Smooth muscle cell (in vitro differentiated cells): Measurements from ENCODE around the gene KCNK2. TPM values are rescaled to one million over a fixed set of nuclear protein-coding genes. Genes with fewer than 3 reads are reported as not detected.

ENCODE experiments used
- DNase-seq: peaks from one replicate; lab custom pipeline; 2025; ENCODE audit not compliant: unreplicated experiment; lab: John Stamatoyannopoulos, UW
- H2AFZ ChIP-seq: fragments of 200-600 bp; sonication (generic); 2 replicates; pipeline ENCODE4 v1.6.0; 2016; ENCODE audit warnings: antibody characterized with exemption, low read depth, mild to moderate bottlenecking
- H3F3A ChIP-seq: fragments of 200-600 bp; sonication (generic); 2 replicates; pipeline ENCODE4 v1.6.0; 2017; ENCODE audit warnings: antibody characterized with exemption, low read depth
- H3K27ac ChIP-seq: fragments of 200-600 bp; sonication (generic); 2 replicates; pipeline ENCODE4 v1.5.1; 2016; ENCODE audit warnings: low read depth, mild to moderate bottlenecking
- H3K27me3 ChIP-seq: fragments of 200-600 bp; sonication (generic); 2 replicates; pipeline ENCODE4 v1.6.1; 2016; ENCODE audit warnings: low read depth, mild to moderate bottlenecking
- H3K36me3 ChIP-seq: fragments of 200-600 bp; sonication (generic); 2 replicates; pipeline ENCODE4 v1.5.1; 2016; ENCODE audit warnings: low read depth
- H3K4me1 ChIP-seq: fragments of 200-600 bp; sonication (generic); 2 replicates; pipeline ENCODE4 v1.5.1; 2016; ENCODE audit warnings: low read depth
- H3K4me2 ChIP-seq: fragments of 200-600 bp; sonication (generic); 2 replicates; pipeline ENCODE4 v1.6.0; 2016; ENCODE audit warnings: mild to moderate bottlenecking
- H3K4me3 ChIP-seq: fragments of 200-600 bp; sonication (generic); 2 replicates; pipeline ENCODE4 v1.5.1; 2016; ENCODE audit warnings: mild to moderate bottlenecking
- H3K79me2 ChIP-seq: fragments of 200-600 bp; sonication (generic); 2 replicates; pipeline ENCODE4 v1.6.0; 2016; ENCODE audit warnings: low read depth, mild to moderate bottlenecking
- H3K9ac ChIP-seq: fragments of 200-600 bp; sonication (generic); 2 replicates; pipeline ENCODE4 v1.6.0; 2016; ENCODE audit warnings: low read depth
- H3K9me3 ChIP-seq: fragments of 200-600 bp; sonication (generic); replicated peaks from 2 replicates; pipeline ENCODE4 v1.5.1; 2016; ENCODE audit warnings: low read depth
- H4K20me1 ChIP-seq: fragments of 200-600 bp; sonication (generic); 2 replicates; pipeline ENCODE4 v1.6.0; 2016; ENCODE audit warnings: low read depth
- WGBS: methylation state at CpG from one replicate; pipeline ENCODE4 v1.1.7; 2016; ENCODE audit warnings: low lambda C conversion rate; 5-methylcytosine and 5-hydroxymethylcytosine counted together
- polyA plus RNA-seq: library from polyadenylated mRNA; unstranded; fragments of >200 nt; fragmentation: Nextera tagmentation; extraction: Ambion mirVana; gene quantifications from 2 replicates; pipeline ENCODE4 v1.2.1, GENCODE V29; 2016
- total RNA-seq: library from RNA; depleted of rRNA; stranded (reverse); fragments of >200 nt; gene quantifications from 2 replicates; pipeline ENCODE4 v1.2.3, GENCODE V29; 2014
- TF ChIP-seq, protein P1 (sequence below): fragments of 200-600 bp; sonication (generic); IDR thresholded peaks from 2 replicates; pipeline ENCODE4 v1.5.1; 2017; ENCODE audit warnings: borderline replicate concordance, mild to moderate bottlenecking, antibody characterized with exemption; ENCODE audit not compliant: insufficient read depth, poor library complexity, severe bottlenecking

Gene KCNK2
- total and polyA plus RNA-seq, 2 experiments from 2014 or later = not detected

DNA sequence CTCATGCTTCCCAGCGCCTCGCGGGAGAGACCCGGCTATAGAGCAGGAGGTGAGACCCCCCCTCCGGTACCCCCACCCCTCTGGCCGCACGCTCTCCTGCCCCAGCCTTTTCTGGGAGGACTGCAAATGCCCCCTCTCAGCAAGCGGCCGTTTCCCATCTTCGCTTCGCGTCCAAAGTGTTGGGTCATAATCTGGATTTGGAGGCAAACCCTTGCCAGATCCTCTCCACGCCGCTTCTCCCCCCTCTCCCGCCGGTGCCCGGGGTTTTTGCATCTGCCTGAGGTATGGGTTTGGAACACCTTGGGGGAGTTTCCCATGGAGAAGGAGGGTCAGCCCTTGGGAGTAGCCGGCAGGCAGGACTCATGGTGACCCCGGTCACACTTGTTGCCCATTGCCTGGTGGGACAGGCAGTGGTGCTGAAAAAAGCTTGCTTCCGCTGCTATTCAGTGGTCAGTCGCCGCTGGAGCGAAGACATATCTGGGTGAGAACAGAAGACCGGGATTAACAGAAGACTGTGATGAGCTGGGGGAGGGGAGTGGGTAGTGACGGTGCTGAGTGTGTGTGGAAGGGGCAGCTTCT, 935 bp downstream of the KCNK2 start:
- H3K36me3 ChIP-seq = no peaks in the 10 kb centered on the region
- H3F3A ChIP-seq = no peaks in the 10 kb centered on the region
- H3K4me1 ChIP-seq = no peaks in the 10 kb centered on the region
- no peaks in the 10 kb centered on the region for H4K20me1 ChIP-seq
- no peak overlapping the region for H3K9ac ChIP-seq
- no peaks in the 10 kb centered on the region for H3K79me2 ChIP-seq
- TF ChIP-seq, protein P1, sequence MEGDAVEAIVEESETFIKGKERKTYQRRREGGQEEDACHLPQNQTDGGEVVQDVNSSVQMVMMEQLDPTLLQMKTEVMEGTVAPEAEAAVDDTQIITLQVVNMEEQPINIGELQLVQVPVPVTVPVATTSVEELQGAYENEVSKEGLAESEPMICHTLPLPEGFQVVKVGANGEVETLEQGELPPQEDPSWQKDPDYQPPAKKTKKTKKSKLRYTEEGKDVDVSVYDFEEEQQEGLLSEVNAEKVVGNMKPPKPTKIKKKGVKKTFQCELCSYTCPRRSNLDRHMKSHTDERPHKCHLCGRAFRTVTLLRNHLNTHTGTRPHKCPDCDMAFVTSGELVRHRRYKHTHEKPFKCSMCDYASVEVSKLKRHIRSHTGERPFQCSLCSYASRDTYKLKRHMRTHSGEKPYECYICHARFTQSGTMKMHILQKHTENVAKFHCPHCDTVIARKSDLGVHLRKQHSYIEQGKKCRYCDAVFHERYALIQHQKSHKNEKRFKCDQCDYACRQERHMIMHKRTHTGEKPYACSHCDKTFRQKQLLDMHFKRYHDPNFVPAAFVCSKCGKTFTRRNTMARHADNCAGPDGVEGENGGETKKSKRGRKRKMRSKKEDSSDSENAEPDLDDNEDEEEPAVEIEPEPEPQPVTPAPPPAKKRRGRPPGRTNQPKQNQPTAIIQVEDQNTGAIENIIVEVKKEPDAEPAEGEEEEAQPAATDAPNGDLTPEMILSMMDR = no peak
- peak overlapping the region; percentile 54 for H3K4me3 ChIP-seq
- peak overlapping the region; percentile 91 for H3K4me2 ChIP-seq
- H3K27ac ChIP-seq = no peak overlapping the region
- H2AFZ ChIP-seq = peak overlapping the region; percentile 37
- H3K9me3 ChIP-seq = no peaks in the 10 kb centered on the region
- WGBS = 4% methylated on average over 25 of the region's 25 CpGs
- peaks cover 98% of the 10 kb centered on the region for H3K27me3 ChIP-seq
- no peak for DNase-seq

DNA sequence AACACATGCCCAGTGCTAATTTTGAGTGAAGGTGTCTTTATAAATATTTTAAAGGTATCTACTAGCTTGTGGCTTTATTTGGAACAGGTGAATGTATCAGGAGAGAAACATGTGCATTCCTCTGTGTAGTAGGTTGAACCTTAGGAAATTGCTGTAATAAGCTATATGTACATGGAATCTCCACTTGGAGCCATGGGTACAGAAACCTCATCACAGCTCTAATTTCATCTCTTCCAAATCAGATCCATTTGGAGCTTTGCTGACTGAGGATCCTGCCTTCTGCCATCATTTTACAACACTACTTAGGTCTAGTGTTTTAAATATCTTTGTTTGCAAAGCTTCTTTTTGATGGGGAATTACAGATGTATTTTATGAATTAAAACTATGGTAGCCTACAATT, 2.1 kb downstream of the KCNK2 start:
- no peaks in the 10 kb centered on the region for H4K20me1 ChIP-seq
- H3K9ac ChIP-seq = no peak overlapping the region
- no peak overlapping the region for H2AFZ ChIP-seq
- H3K4me1 ChIP-seq = no peaks in the 10 kb centered on the region
- H3K36me3 ChIP-seq = no peaks in the 10 kb centered on the region
- TF ChIP-seq, protein P1 = no peak
- DNase-seq = no peak
- H3K79me2 ChIP-seq = no peaks in the 10 kb centered on the region
- no peaks in the 10 kb centered on the region for H3K9me3 ChIP-seq
- no peaks in the 10 kb centered on the region for H3F3A ChIP-seq
- no peak overlapping the region for H3K4me3 ChIP-seq
- H3K27ac ChIP-seq = no peak overlapping the region
- H3K4me2 ChIP-seq = no peak overlapping the region
- peaks cover 98% of the 10 kb centered on the region for H3K27me3 ChIP-seq

DNA sequence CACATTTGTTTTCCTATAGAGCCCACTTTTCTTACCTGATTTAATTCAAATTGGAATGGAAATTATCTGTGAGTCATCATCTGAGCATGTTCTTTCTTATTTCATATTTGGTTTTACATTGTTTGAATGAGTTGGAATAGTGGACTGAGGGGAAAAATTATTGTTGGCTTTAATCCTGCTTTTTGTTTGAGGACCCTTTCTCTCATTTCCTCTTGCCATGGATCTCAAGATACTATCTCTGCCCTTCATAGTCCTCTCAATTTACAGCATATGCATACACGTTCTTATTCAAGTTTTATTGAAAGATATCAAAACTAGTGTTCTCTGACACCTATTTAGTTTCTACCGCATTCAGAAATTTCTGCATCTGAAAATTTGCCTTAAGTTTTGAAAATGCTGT, 5.1 kb downstream of the KCNK2 start:
- no peak overlapping the region for H3K9ac ChIP-seq
- H3K4me3 ChIP-seq = no peak overlapping the region
- H3K4me2 ChIP-seq = no peak overlapping the region
- DNase-seq = no peak
- no peak overlapping the region for H3K27ac ChIP-seq
- no peaks in the 10 kb centered on the region for H3K4me1 ChIP-seq
- no peaks in the 10 kb centered on the region for H3F3A ChIP-seq
- no peaks in the 10 kb centered on the region for H3K79me2 ChIP-seq
- no peaks in the 10 kb centered on the region for H3K36me3 ChIP-seq
- no peaks in the 10 kb centered on the region for H3K9me3 ChIP-seq
- TF ChIP-seq, protein P1 = no peak
- WGBS = 78% methylated on average over 2 of the region's 2 CpGs
- no peak overlapping the region for H2AFZ ChIP-seq
- H3K27me3 ChIP-seq = peaks cover 84% of the 10 kb centered on the region
- no peaks in the 10 kb centered on the region for H4K20me1 ChIP-seq

DNA sequence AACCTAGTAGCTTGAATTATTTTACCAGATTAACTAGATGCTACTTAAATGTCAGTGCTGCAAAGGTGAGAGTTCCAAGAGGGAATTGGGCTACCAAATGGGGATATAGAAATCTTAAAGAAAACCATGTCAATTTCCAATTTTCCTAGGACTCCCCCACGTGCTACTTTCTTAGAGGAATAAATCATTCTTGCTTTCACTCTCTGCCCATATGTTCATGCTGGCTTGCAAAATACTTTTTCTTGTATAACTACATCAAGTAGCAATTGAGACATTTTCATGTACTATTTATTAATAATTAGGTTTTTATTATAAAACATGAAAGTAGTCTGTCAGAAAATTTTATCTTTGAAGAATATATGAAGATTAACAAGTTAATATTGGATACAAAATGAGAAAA, 11.8 kb downstream of the KCNK2 start:
- no peaks in the 10 kb centered on the region for H3K36me3 ChIP-seq
- H3F3A ChIP-seq = no peaks in the 10 kb centered on the region
- TF ChIP-seq, protein P1 = no peak
- no peak overlapping the region for H3K9ac ChIP-seq
- H3K27ac ChIP-seq = no peak overlapping the region
- DNase-seq = no peak
- H3K4me1 ChIP-seq = no peaks in the 10 kb centered on the region
- WGBS = 65% methylated on average over 1 of the region's 1 CpG
- no peak overlapping the region for H3K4me3 ChIP-seq
- H3K79me2 ChIP-seq = no peaks in the 10 kb centered on the region
- no peak overlapping the region for H3K4me2 ChIP-seq
- H3K27me3 ChIP-seq = peaks cover 55% of the 10 kb centered on the region
- no peak overlapping the region for H2AFZ ChIP-seq
- no peaks in the 10 kb centered on the region for H3K9me3 ChIP-seq
- H4K20me1 ChIP-seq = no peaks in the 10 kb centered on the region
